GM21390 (cell line): Measurements from ENCODE around the gene LIMK1.
"Not testable (repeated sequence)": the region's sequence is repeated elsewhere in the genome, so short reads cannot be mapped to it uniquely, and the experiment has no call there.

Experiments
- ATAC-seq: cut with Tn5 transposase; IDR thresholded peaks from one replicate; pipeline ENCODE4 v1.9.1; 2021; ENCODE audit not compliant: unreplicated experiment

LIMK1 gene

GRCh38 chr7:74083117-74083876 is at the start of gene LIMK1:
Gene LIMK1 (plus strand): TSS chr7:74083804. CDS start chr7:74083991, 187 bp downstream.
- ATAC-seq: peak; percentile 63

- no peak for ATAC-seq
Measured at GRCh38 chr7:74037609-74038008, 46.0 kb upstream of the LIMK1 start.

GRCh38 chr7:74038194-74038961 is 45.2 kb upstream of the LIMK1 start:
- ATAC-seq: no peak

GRCh38 chr7:74039337-74039736 is 44.3 kb upstream of the LIMK1 start:
- ATAC-seq: no peak

- no peak for ATAC-seq
Measured at GRCh38 chr7:74040101-74040790, 43.4 kb upstream of the LIMK1 start.

- ATAC-seq: no peak
Measured at GRCh38 chr7:74040791-74041520, 42.6 kb upstream of the LIMK1 start.

GRCh38 chr7:74042746-74043522 is 40.7 kb upstream of the LIMK1 start:
- ATAC-seq: no peak

- no peak for ATAC-seq
Measured at GRCh38 chr7:74043523-74043951, 40.1 kb upstream of the LIMK1 start.

- no peak for ATAC-seq
Measured at GRCh38 chr7:74044366-74045350, 38.9 kb upstream of the LIMK1 start.

GRCh38 chr7:74046581-74046980 is 37.0 kb upstream of the LIMK1 start:
- not testable (repeated sequence) for ATAC-seq

GRCh38 chr7:74047804-74048380 is 35.7 kb upstream of the LIMK1 start:
- ATAC-seq: no peak

- no peak for ATAC-seq
Measured at GRCh38 chr7:74048999-74049599, 34.5 kb upstream of the LIMK1 start.

- ATAC-seq: no peak
Measured at GRCh38 chr7:74049997-74050798, 33.4 kb upstream of the LIMK1 start.

- ATAC-seq: no peak
Measured at GRCh38 chr7:74051193-74051592, 32.4 kb upstream of the LIMK1 start.

GRCh38 chr7:74051629-74052410 is 31.8 kb upstream of the LIMK1 start:
- no peak for ATAC-seq

- no peak for ATAC-seq
Measured at GRCh38 chr7:74052628-74053027, 31.0 kb upstream of the LIMK1 start.
